Hepatic stellate cell (primary cell): Measurements from ENCODE around the gene LRRC74B.
"Not testable (repeated sequence)": the region's sequence is repeated elsewhere in the genome, so short reads cannot be mapped to it uniquely, and the experiment has no call there.

Experiments
- DNase-seq: peaks from one replicate; pipeline ENCODE4 v3.0.0; 2011; ENCODE audit warnings: low spot score

Gene LRRC74B

GRCh38 chr22:21032037-21032867 is 13.5 kb upstream of the LRRC74B start, which contains the start of gene SLC7A4:
Gene SLC7A4 (minus strand): TSS chr22:21032561. CDS start chr22:21031812, 749 bp downstream.
- DNase-seq: no peak

- DNase-seq: no peak
Measured at GRCh38 chr22:21032868-21033688, 12.7 kb upstream of the LRRC74B start.

- no peak for DNase-seq
Measured at GRCh38 chr22:21033895-21034294, 11.9 kb upstream of the LRRC74B start.

- DNase-seq: no peak
Measured at GRCh38 chr22:21034989-21035388, 10.8 kb upstream of the LRRC74B start.

GRCh38 chr22:21038405-21038804 is 7.3 kb upstream of the LRRC74B start:
- no peak for DNase-seq

- not testable (repeated sequence) for DNase-seq
Measured at GRCh38 chr22:21039158-21039557, 6.6 kb upstream of the LRRC74B start.

- no peak for DNase-seq
Measured at GRCh38 chr22:21041937-21042336, 3.8 kb upstream of the LRRC74B start.

GRCh38 chr22:21042978-21043859 is 2.5 kb upstream of the LRRC74B start:
- DNase-seq: no peak

- DNase-seq: no peak
Measured at GRCh38 chr22:21043860-21044535, 1.7 kb upstream of the LRRC74B start.

GRCh38 chr22:21044931-21045584 is 688 bp upstream of the LRRC74B start:
- peak; percentile 85 for DNase-seq

- DNase-seq: no peak
Measured at GRCh38 chr22:21047035-21047661, 1.4 kb downstream of the LRRC74B start.

- no peak for DNase-seq
Measured at GRCh38 chr22:21047730-21048129, 2.0 kb downstream of the LRRC74B start.

GRCh38 chr22:21048448-21048847 is 2.7 kb downstream of the LRRC74B start:
- DNase-seq: not testable (repeated sequence)

GRCh38 chr22:21048965-21049364 is 3.2 kb downstream of the LRRC74B start:
- not testable (repeated sequence) for DNase-seq

- DNase-seq: no peak
Measured at GRCh38 chr22:21051145-21051830, 5.5 kb downstream of the LRRC74B start.

GRCh38 chr22:21051831-21052400 is 6.2 kb downstream of the LRRC74B start:
- no peak for DNase-seq

- DNase-seq: no peak
Measured at GRCh38 chr22:21052715-21053459, 7.1 kb downstream of the LRRC74B start.

- no peak for DNase-seq
Measured at GRCh38 chr22:21054046-21054713, 8.4 kb downstream of the LRRC74B start.
